HG02885 (cell line): ENCODE results near the gene ZNF580.

ENCODE experiments used
- ATAC-seq: cut with Tn5 transposase; IDR thresholded peaks from one replicate; pipeline ENCODE4 v1.9.1; 2021; ENCODE audit warnings: mild to moderate bottlenecking; ENCODE audit not compliant: unreplicated experiment, poor library complexity

The ZNF580 gene

DNA sequence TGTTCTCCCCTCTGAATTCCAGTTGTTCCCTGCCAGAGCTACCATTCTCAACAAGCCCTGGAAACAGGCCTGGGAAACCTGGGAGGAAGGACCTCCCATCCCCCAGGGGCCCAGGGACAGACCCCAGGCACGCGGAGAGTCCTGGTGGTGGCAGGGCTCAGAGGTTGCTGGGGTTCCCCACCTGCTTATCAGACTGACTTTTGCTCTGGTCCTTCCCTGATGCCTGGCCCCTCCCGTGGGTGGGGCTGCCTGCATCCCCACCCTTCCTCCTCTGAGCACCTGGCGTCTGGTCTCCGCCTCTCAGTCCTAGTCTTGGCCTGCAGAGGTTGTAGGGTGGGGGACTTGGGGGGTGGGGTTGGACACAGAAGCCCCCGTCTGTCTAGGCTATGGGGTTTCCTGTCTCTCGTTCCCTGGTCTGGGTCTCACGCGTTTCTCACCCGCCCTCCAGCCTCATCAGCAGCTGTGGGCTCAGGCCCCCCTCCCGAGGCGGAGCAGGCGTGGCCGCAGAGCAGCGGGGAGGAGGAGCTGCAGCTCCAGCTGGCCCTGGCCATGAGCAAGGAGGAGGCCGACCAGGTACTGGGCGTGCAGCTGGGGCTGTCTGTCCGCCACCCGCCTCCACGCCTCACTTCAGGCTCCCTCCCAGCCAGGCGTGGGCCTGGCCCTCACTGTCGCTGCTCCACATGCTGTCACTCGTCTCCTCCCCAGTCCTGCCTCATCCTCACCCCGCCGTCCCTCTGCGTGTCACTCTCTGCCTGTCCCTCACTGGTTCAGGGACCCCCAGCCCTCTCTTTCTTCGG, 47.8 kb downstream of the ZNF580 start:
- ATAC-seq = no peak

DNA sequence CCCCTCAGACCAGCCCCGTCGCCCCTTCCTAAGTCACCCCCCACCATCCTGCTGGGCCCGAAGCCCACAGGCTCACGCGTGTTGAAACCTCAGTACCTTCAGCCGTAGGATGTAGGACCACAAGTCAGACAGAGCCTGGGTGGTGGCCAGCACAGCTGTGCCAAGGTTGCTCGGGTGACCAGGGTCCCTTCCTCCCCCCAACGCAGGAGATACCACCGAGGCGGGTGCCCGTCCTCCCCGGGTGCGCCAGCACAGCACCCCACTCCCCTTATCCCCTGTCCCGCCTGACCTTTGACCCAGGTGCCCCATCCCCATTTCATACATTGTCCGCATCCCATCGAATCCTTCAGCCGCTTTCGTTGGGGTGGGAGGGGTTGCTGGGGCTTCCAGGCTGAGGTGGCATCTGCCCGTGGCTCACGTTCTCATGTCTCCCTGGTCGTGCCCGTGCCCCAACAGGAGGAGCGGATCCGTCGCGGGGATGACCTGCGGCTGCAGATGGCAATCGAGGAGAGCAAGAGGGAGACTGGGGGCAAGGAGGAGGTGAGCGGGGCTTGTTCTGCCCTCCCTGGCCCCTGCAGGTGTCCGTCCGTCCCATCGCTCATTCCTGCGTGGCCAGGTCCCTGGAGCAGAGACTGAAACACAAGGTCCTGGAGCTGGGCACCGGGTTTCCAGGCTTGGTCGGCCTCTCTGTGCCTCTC, 48.8 kb downstream of the ZNF580 start:
- ATAC-seq = no peak

DNA sequence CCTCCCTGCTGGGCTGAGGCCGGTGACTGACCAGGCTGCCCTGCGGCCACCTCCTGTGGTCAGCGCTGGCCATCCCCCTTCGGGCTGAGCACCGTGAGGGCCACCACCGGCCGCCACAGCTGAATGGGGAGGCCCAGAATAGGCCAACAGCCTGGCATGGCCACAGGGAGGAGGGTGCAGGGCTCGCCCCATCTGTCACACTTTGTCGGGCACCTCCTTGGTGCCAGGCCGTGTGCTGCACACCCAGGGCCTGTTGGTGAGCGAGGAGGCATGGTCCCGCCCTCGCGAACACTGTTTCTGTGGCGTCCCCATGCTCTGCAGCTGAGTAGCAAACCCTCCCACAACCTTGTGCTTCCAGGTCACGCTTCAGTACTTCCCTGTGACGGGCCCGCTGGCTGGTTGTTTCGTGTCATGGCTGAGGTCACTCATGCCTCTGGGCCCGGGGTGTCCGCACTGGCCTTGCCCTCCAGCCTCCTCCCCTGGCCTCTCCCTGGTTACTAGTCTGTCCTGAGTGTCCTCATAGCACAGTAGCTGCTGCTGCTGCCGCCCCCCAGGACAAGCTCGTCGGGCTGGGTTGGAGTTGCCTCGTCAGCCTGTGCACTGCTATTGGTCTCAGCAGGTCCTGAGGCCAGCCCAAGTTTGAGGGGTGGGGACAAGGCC, 49.4 kb downstream of the ZNF580 start:
- ATAC-seq = no peak

DNA sequence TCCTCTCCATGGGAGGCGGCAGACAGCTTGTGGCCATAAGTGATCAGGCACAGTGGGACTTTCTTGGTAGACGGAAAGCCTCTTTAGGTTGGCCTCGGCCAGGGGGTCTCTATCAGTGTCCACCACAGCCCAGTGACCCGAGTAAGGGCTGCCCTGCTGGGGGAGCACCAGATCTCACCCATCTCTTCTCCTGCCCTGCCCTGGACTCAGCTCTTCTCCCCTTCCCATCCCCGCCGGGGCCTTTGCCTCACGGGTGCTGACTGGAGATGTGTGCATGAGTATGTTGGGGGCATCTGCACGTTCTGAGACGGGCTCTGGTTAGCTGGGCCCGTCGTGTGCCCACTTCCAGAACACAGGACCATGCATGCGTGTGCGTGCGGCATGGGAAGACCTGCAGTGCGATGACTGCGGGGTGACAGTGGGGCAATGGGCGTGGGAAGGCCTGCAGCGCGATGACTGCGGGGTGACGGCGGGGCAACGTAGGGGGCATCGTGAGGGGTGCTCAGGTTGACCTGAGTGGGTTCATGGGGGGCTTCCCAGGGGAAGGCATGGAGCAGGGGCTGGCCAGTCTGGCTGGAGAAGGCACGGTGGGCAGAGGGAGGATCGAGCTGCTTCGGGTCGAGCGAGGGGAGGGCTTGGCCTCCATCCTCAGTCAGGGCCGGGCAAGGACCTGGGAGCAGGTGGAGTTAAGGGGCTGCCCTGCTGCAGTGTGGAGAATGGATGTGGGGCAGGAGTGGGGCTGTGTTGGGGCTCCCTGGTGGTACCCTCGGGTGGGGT, 50.2 kb downstream of the ZNF580 start:
- ATAC-seq = no peak

DNA sequence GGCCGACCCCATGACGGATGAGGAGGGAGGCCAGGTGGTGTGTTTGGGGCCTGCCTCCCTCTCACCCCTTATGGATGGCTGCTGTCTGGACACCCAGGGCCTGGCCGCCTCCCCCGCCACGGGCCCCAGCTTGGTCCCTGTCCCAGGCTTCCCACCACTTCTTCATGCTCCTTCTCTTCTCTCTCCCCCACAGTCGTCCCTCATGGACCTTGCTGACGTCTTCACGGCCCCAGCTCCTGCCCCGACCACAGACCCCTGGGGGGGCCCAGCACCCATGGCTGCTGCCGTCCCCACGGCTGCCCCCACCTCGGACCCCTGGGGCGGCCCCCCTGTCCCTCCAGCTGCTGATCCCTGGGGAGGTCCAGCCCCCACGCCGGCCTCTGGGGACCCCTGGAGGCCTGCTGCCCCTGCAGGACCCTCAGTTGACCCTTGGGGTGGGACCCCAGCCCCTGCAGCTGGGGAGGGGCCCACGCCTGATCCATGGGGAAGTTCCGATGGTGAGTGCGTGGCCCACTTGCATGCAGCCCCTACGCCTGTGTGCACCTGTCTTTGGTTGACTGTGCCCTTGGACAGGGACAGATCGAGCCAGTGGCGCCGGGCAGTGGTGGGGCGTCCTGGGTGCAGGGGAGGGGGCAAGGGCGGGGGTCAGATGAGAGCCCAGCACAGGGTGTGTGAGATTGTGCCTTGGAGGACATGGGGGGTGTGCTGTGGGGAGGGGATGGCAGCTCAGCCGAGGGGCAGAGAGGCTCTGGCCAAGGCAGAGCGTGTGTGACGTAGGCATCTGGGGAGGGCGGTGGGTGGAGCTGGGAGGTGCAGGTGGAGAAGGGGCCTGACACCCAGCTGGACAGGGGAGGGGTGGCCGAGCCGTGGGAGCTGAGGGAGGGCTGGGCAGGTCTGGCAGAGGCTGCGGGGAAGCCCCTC, 51.0 kb downstream of the ZNF580 start:
- ATAC-seq = no peak

DNA sequence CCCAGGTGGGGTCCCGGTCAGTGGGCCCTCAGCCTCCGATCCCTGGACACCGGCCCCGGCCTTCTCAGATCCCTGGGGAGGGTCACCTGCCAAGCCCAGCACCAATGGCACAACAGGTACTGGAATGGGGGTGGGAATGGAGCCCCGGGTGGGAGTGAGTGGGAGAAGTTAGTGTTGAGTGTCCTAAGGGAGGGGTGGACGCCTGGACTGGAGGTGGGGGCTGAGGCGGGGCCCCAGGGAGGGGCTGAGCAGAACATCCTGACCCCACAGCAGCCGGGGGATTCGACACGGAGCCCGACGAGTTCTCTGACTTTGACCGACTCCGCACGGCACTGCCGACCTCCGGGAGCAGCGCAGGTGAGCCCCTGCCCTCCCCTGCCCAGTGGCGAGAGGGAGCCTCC, 51.9 kb downstream of the ZNF580 start:
- no peak for ATAC-seq
